Stimulated activated CD4-positive, alpha-beta T cell treated with anti-CD3 and anti-CD28 coated beads, Interleukin-2, amount 100 ng/mL, for 4 hours (primary cell): ENCODE results near the gene TTC9B.
"Not testable (repeated sequence)": the region's sequence is repeated elsewhere in the genome, so short reads cannot be mapped to it uniquely, and the experiment has no call there.

Source experiments
- DNase-seq: peaks from one replicate; pipeline ENCODE4 v3.0.0-alpha.2; 2020; ENCODE audit warnings: low read depth

TTC9B gene

GRCh38 chr19:40170303-40170989 is 47.7 kb downstream of the TTC9B start:
- not testable (repeated sequence) for DNase-seq

- not testable (repeated sequence) for DNase-seq
Observed at GRCh38 chr19:40169482-40170302, 48.5 kb downstream of the TTC9B start.
